Esophagus muscularis mucosa (tissue), 4 donors: ENCODE measurements around the gene TTBK2.

Source experiments
- EP300 ChIP-seq: sonication (generic); formaldehyde crosslinking; IDR thresholded peaks from one replicate; pipeline ENCODE4 v1.6.1; 2017; ENCODE audit warnings: antibody characterized with exemption
- POLR2A ChIP-seq: fragments of 450-650 bp; IDR thresholded peaks from one replicate; pipeline ENCODE4 v1.6.1; 2017; ENCODE audit warnings: antibody characterized with exemption, moderate library complexity, mild to moderate bottlenecking, low read depth
- POLR2AphosphoS5 ChIP-seq, 2 donors: sonication (generic); formaldehyde crosslinking; IDR thresholded peaks; one replicate each; pipeline ENCODE4 v1.6.1; 2017; ENCODE audit warnings: antibody characterized with exemption in 2 of 2
- TF ChIP-seq, protein P1 (sequence below), 3 experiments: fragments of 200-600 bp in 2 of 3; fragments of 450-650 bp in 1 of 3; sonication (generic) in 2 of 3; IDR thresholded peaks; one replicate each; pipeline ENCODE4 v1.5.1; 2017 to 2019; ENCODE audit warnings: antibody characterized with exemption in 3 of 3, mild to moderate bottlenecking in 2 of 3, moderate library complexity in 1 of 3

GRCh38 chr15:42849836-42850235 lies 70.7 kb downstream of the TTBK2 start:
- TF ChIP-seq, protein P1, sequence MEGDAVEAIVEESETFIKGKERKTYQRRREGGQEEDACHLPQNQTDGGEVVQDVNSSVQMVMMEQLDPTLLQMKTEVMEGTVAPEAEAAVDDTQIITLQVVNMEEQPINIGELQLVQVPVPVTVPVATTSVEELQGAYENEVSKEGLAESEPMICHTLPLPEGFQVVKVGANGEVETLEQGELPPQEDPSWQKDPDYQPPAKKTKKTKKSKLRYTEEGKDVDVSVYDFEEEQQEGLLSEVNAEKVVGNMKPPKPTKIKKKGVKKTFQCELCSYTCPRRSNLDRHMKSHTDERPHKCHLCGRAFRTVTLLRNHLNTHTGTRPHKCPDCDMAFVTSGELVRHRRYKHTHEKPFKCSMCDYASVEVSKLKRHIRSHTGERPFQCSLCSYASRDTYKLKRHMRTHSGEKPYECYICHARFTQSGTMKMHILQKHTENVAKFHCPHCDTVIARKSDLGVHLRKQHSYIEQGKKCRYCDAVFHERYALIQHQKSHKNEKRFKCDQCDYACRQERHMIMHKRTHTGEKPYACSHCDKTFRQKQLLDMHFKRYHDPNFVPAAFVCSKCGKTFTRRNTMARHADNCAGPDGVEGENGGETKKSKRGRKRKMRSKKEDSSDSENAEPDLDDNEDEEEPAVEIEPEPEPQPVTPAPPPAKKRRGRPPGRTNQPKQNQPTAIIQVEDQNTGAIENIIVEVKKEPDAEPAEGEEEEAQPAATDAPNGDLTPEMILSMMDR (IDR thresholded peaks at IDR 0.05): no peak
- TF ChIP-seq POLR2AphosphoS5 (IDR thresholded peaks at IDR 0.05) (no peak), EP300 (no peak), POLR2A (no peak)
